ENCODE measurements around the gene CDH4. TPM values are rescaled to one million over a fixed set of nuclear protein-coding genes. Genes with fewer than 3 reads are reported as not detected.

Gene CDH4
- total and polyA plus RNA-seq, 9 of the 15 experiments (the other 6 are each of a cell fraction or from before 2014, with no cell fraction given) = 0.04 TPM; not detected in 8

- H3K27me3 ChIP-seq (ENCODE audit: control insufficient read depth in 2 of 2, insufficient read depth in 2 of 2, low read length in 2 of 2) = peaks cover 8 to 59% of the 10 kb centered on the region in 2 experiments
- intact Hi-C loops (cut with micrococcal nuclease) = no loop called here
- POLR2A ChIA-PET = no interaction called here
- no peaks in the 10 kb centered on the region for H3K79me2 ChIP-seq (ENCODE audit: control insufficient read depth, insufficient read depth, low read length)
- H3K9me3 ChIP-seq (replicated peaks; ENCODE audit: control insufficient read depth, insufficient read depth, low read depth, low read length) = no peaks in the 10 kb centered on the region
- in situ Hi-C loops (cut with MboI) = no loop called here
- H3K9me1 ChIP-seq (ENCODE audit: control insufficient read depth, insufficient read depth, low read length) = no peaks in the 10 kb centered on the region
- no peak overlapping the region for H3K4me3 ChIP-seq
- H3K4me1 ChIP-seq (replicated peaks in 1 of 2; ENCODE audit: control insufficient read depth in 2 of 2, insufficient read depth in 2 of 2, low read length in 2 of 2) = no peaks in the 10 kb centered on the region; a peak in 1 of 5 replicates
- BruUV-seq (replicated peaks) = no TSS peak
- no peak overlapping the region for H3K27ac ChIP-seq (ENCODE audit: extremely low read depth, low read depth, low read length)
- H3K9ac ChIP-seq (ENCODE audit: insufficient read depth in 1 of 2, low read depth in 2 of 2, low read length in 2 of 2) = no peak overlapping the region
- no peaks in the 10 kb centered on the region for H3K36me3 ChIP-seq (ENCODE audit: control insufficient read depth, insufficient read depth, low read length)
- no peak for DNase-seq (ENCODE audit: extremely low read depth in 1 of 4, low spot score in 3 of 4)
- CTCF ChIA-PET (ENCODE audit: low intra/inter-chr PET ratio) = no interaction called here
- 2% methylated on average over 9 of the region's 11 CpGs for WGBS (ENCODE audit: insufficient coverage, low coverage, missing lambda C conversion rate)
- no peak for FAIRE-seq
- ATAC-seq = no peak
- no peaks in the 10 kb centered on the region for H4K20me1 ChIP-seq (replicated peaks; ENCODE audit: control insufficient read depth, insufficient read depth, low read length)
- no peak overlapping the region for H2AFZ ChIP-seq (ENCODE audit: low read depth, low read length)
- no peak overlapping the region for H3K4me2 ChIP-seq (ENCODE audit: insufficient read depth, low read length)
- TF ChIP-seq DNMT1 (IDR thresholded peaks at IDR 0.05) = no peak
- no peak for TF ChIP-seq RERE (CRISPR knock-in tag; IDR thresholded peaks at IDR 0.05; ENCODE audit: borderline replicate concordance)
- no peak for TF ChIP-seq ARID4B (CRISPR knock-in tag; IDR thresholded peaks at IDR 0.05)
- no peak for TF ChIP-seq GTF2F1 (IDR thresholded peaks at IDR 0.05; ENCODE audit: low read depth, low read length)
- no peak for TF ChIP-seq HMGN3 (IDR thresholded peaks at IDR 0.05; ENCODE audit: borderline replicate concordance, extremely low read depth, insufficient read length, low read depth, low read length)
- no peak for TF ChIP-seq GABPA (tag; conservative IDR thresholded peaks at IDR 0.05; ENCODE audit: low read depth)
- no peak for TF ChIP-seq HDAC3 (IDR thresholded peaks at IDR 0.05; ENCODE audit: borderline replicate concordance, partially characterized antibody)
- no peak for TF ChIP-seq TBP (optimal IDR thresholded peaks at IDR 0.05; ENCODE audit: low read depth, low read length)
- TF ChIP-seq MAFG (tag; conservative IDR thresholded peaks at IDR 0.05) = no peak
- no peak for TF ChIP-seq ZNF644 (tag; IDR thresholded peaks at IDR 0.05; ENCODE audit: low read depth)
- no peak for TF ChIP-seq NFIC (IDR thresholded peaks at IDR 0.05)
- no peak for TF ChIP-seq ZNF280B (CRISPR knock-in tag; IDR thresholded peaks at IDR 0.05)
Observed at GRCh38 chr20:61640871-61641245, 388.8 kb downstream of the CDH4 start.
